Liver (tissue), 9 donors: Measurements from ENCODE around the gene MAP7D1. TPM values are rescaled to one million over a fixed set of nuclear protein-coding genes. Genes with fewer than 3 reads are reported as not detected.
A peak's percentile ranks its signal among the peaks of the same experiment; 100 is the strongest.

ENCODE experiments used
- DNase-seq: peaks from one replicate; pipeline ENCODE4 v3.0.0-alpha.2; 2017; ENCODE audit warnings: low spot score
- H3K27ac ChIP-seq, 2 donors: one replicate each; pipeline ENCODE4 v1.7.0; 2013; ENCODE audit warnings: inconsistent platforms in 2 of 2, low read length in 2 of 2, control low read depth in 1 of 2, low read depth in 1 of 2, mild to moderate bottlenecking in 1 of 2
- H3K27me3 ChIP-seq, 4 donors: one replicate each; pipeline versions ENCODE4 v1.6.1 to v1.7.0; 2013; ENCODE audit warnings: low read length in 3 of 4, inconsistent platforms in 1 of 4, mild to moderate bottlenecking in 1 of 4, moderate library complexity in 1 of 4; ENCODE audit not compliant: control insufficient read depth in 4 of 4, insufficient read depth in 4 of 4
- H3K36me3 ChIP-seq, 4 donors: one replicate each; pipeline versions ENCODE4 v1.6.1 to v1.7.0; 2013; ENCODE audit warnings: low read length in 3 of 4, mild to moderate bottlenecking in 3 of 4, low read depth in 1 of 4, moderate library complexity in 1 of 4; ENCODE audit not compliant: control insufficient read depth in 4 of 4, insufficient read depth in 3 of 4
- H3K4me1 ChIP-seq, 4 donors: one replicate each; pipeline versions ENCODE4 v1.6.1 to v1.7.0; 2013; ENCODE audit warnings: low read length in 3 of 4, mild to moderate bottlenecking in 3 of 4, moderate library complexity in 1 of 4; ENCODE audit not compliant: control insufficient read depth in 4 of 4, insufficient read depth in 4 of 4
- H3K4me3 ChIP-seq, 3 donors: one replicate each; pipeline versions ENCODE4 v1.6.1 to v1.7.0; 2013; ENCODE audit warnings: low read length in 3 of 3, control low read depth in 1 of 3, low read depth in 1 of 3, mild to moderate bottlenecking in 1 of 3
- H3K9ac ChIP-seq, 2 donors: one replicate each; pipeline ENCODE4 v1.7.0; 2013; ENCODE audit warnings: low read length in 2 of 2, mild to moderate bottlenecking in 2 of 2, moderate library complexity in 2 of 2, control low read depth in 1 of 2, low read depth in 1 of 2
- H3K9me3 ChIP-seq, 4 donors: one replicate each; pipeline versions ENCODE4 v1.6.1 to v1.7.0; 2013; ENCODE audit warnings: low read length in 3 of 4; ENCODE audit not compliant: control insufficient read depth in 4 of 4
- FOXA1 ChIP-seq: IDR thresholded peaks from 2 replicates; pipeline ENCODE4 v1.6.1; 2016; ENCODE audit warnings: antibody characterized with exemption
- FOXA2 ChIP-seq: IDR thresholded peaks from 2 replicates; pipeline ENCODE4 v1.6.1; 2016; ENCODE audit warnings: antibody characterized with exemption
- GABPA ChIP-seq, 2 donors: IDR thresholded peaks in 1 of 2; conservative IDR thresholded peaks in 1 of 2; 2 replicates each; pipeline ENCODE4 v1.6.1; 2016; ENCODE audit warnings: antibody characterized with exemption in 2 of 2, mild to moderate bottlenecking in 1 of 2, moderate library complexity in 1 of 2
- HNF4A ChIP-seq, 2 donors: conservative IDR thresholded peaks; 2 replicates each; pipeline ENCODE4 v1.6.1; 2016; ENCODE audit warnings: antibody characterized with exemption in 2 of 2, mild to moderate bottlenecking in 2 of 2
- NR2F2 ChIP-seq: IDR thresholded peaks from 2 replicates; pipeline ENCODE4 v1.6.1; 2016; ENCODE audit warnings: antibody characterized with exemption
- RAD21 ChIP-seq, 2 donors: IDR thresholded peaks; 2 replicates each; pipeline ENCODE4 v1.6.1; 2016; ENCODE audit warnings: antibody characterized with exemption in 2 of 2, mild to moderate bottlenecking in 2 of 2
- RXRA ChIP-seq, 2 donors: IDR thresholded peaks; 2 replicates each; pipeline ENCODE4 v1.6.1; 2017 to 2018; ENCODE audit warnings: antibody characterized with exemption in 2 of 2, mild to moderate bottlenecking in 1 of 2
- SP1 ChIP-seq: IDR thresholded peaks from 2 replicates; pipeline ENCODE4 v1.6.1; 2018; ENCODE audit warnings: antibody characterized with exemption, mild to moderate bottlenecking
- YY1 ChIP-seq: IDR thresholded peaks from 2 replicates; pipeline ENCODE4 v1.6.1; 2016; ENCODE audit warnings: antibody characterized with exemption, mild to moderate bottlenecking
- WGBS: extraction: QIAGEN DNeasy Blood & Tissue Kit; methylation state at CpG from one replicate; pipeline ENCODE4 v1.1.7; 2013; 5-methylcytosine and 5-hydroxymethylcytosine counted together
- polyA plus RNA-seq, 2 donors: library from polyadenylated mRNA; stranded (reverse) in 1 of 2; unstranded in 1 of 2; fragments of 200-250 nt in 1 of 2; fragments of >200 nt in 1 of 2; fragmentation: Nextera tagmentation in 1 of 2; extraction: Ambion mirVana in 1 of 2; gene quantifications; one replicate each; pipeline versions ENCODE4 v1.2.1 to v1.2.3, GENCODE V29; 2013 to 2015
- total RNA-seq, 2 donors: library from RNA; depleted of rRNA; stranded (reverse); fragments of >200 nt; gene quantifications; one replicate each; pipeline ENCODE4 v1.2.3, GENCODE V29; 2014
- TF ChIP-seq, protein P1 (sequence below): fragments of 150-350 bp; IDR thresholded peaks from 2 replicates; pipeline ENCODE4 v1.5.1; 2017; ENCODE audit warnings: improper control_type of control experiment, low read depth, low read length; ENCODE audit not compliant: missing input control
- TF ChIP-seq, protein P2 (sequence below): IDR thresholded peaks from 2 replicates; pipeline ENCODE4 v1.6.1; 2016; ENCODE audit warnings: antibody characterized with exemption
- TF ChIP-seq, protein P3 (sequence below): IDR thresholded peaks from 2 replicates; pipeline ENCODE4 v1.6.1; 2016; ENCODE audit warnings: antibody characterized with exemption
- donor health status: healthy.
- donor health status: healthy.
- donor health status: healthy.
- donor health status: healthy.
- donor health status: healthy.

MAP7D1 gene
- total and polyA plus RNA-seq, 4 donors: 5.6 to 15.1 (median 12.9) TPM

DNA sequence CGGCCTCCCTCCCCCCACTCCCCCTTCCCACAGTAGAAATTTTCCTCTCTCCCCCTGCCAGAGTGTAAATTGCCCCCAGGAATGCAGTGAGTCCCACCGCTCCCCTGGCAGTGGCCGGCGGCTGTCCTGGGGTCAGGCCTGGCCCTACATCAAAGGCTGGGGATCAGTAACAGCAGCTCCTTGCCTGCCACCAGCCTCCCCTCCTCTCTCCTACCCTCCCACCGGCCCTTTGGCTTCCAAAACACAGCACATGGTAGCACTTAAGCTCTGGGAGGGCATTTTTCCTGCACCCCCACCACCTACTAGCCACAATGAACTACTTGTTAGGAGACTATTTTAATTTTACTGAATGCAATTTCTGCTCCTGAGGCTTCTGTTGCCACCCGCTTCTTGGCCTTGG is 21.9 kb upstream of the MAP7D1 start:
- whole genome bisulfite sequencing: 75% methylated on average over 6 of the region's 6 CpGs
- TF ChIP-seq HNF4A (conservative IDR thresholded peaks at IDR 0.05) (no peak), SP1 (no peak), FOXA2 (no peak), RXRA (IDR thresholded peaks at IDR 0.05) (no peak), NR2F2 (no peak), RAD21 (IDR thresholded peaks at IDR 0.05) (no peak), GABPA (IDR thresholded peaks at IDR 0.05 in 1 of 2, conservative IDR thresholded peaks at IDR 0.05 in 1 of 2) (no peak)
- TF ChIP-seq, protein P1, sequence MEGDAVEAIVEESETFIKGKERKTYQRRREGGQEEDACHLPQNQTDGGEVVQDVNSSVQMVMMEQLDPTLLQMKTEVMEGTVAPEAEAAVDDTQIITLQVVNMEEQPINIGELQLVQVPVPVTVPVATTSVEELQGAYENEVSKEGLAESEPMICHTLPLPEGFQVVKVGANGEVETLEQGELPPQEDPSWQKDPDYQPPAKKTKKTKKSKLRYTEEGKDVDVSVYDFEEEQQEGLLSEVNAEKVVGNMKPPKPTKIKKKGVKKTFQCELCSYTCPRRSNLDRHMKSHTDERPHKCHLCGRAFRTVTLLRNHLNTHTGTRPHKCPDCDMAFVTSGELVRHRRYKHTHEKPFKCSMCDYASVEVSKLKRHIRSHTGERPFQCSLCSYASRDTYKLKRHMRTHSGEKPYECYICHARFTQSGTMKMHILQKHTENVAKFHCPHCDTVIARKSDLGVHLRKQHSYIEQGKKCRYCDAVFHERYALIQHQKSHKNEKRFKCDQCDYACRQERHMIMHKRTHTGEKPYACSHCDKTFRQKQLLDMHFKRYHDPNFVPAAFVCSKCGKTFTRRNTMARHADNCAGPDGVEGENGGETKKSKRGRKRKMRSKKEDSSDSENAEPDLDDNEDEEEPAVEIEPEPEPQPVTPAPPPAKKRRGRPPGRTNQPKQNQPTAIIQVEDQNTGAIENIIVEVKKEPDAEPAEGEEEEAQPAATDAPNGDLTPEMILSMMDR: no peak
- TF ChIP-seq, protein P2, sequence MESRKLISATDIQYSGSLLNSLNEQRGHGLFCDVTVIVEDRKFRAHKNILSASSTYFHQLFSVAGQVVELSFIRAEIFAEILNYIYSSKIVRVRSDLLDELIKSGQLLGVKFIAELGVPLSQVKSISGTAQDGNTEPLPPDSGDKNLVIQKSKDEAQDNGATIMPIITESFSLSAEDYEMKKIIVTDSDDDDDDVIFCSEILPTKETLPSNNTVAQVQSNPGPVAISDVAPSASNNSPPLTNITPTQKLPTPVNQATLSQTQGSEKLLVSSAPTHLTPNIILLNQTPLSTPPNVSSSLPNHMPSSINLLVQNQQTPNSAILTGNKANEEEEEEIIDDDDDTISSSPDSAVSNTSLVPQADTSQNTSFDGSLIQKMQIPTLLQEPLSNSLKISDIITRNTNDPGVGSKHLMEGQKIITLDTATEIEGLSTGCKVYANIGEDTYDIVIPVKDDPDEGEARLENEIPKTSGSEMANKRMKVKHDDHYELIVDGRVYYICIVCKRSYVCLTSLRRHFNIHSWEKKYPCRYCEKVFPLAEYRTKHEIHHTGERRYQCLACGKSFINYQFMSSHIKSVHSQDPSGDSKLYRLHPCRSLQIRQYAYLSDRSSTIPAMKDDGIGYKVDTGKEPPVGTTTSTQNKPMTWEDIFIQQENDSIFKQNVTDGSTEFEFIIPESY: no peak
- no peak overlapping the region for H3K27ac ChIP-seq
- DNase-seq: no peak
- no peak overlapping the region for H3K9ac ChIP-seq
- H3K9me3 ChIP-seq: no peaks in the 10 kb centered on the region
- H3K4me3 ChIP-seq: no peak overlapping the region
- no peaks in the 10 kb centered on the region for H3K4me1 ChIP-seq
- no peaks in the 10 kb centered on the region for H3K27me3 ChIP-seq
- H3K36me3 ChIP-seq: peaks cover 4 to 24% (median 18%) of the 10 kb centered on the region in 4 donors

DNA sequence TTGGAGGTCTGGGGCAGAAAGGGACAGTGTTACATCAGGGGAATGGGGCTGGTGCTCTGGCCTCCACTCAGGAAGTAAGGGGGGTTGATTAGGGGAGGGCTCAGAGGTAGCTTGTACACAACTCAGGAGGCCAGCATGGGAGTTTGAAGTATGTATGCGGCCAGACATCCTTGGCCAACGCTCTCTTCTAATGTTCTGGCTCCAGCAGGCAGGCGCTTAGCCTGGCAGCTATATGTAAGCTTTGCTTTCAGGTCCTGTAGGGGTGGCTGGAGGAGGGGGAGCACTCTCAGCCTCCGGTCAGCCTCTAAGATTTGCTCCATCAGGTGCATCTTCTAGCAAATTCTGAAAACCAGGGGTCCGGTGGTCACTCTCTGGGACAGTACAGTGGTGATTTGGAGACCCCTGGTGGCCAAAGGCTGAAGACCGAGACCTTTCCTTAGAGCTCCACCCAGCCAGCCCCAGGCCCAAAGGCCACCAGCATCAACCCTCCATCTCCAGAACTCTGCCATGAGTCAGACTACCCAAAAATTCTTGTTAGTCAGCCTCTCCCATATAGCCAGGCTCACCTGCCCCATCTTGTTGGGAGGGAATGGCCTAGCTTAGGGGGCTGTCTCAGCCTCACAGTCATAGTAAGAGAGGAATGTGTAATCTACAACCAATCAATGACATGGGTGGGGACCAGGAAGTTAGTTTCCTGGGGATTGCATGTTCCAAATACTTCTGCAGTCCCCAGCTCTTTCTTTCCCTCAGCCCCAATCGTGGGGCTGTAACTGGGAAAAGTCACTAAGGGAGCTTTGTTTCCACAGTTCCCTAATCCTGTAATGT is 21.2 kb upstream of the MAP7D1 start:
- WGBS: 69% methylated on average over 7 of the region's 7 CpGs
- Histone ChIP-seq H3K27me3 (no peaks in the 10 kb centered on the region), H3K4me3 (no peak overlapping the region), H3K9ac (no peak overlapping the region), H3K4me1 (no peaks in the 10 kb centered on the region), H3K27ac (no peak overlapping the region), H3K36me3 (peaks cover 4 to 28% (median 22%) of the 10 kb centered on the region in 4 donors), H3K9me3 (no peaks in the 10 kb centered on the region)
- TF ChIP-seq FOXA1 (no peak), YY1 (no peak), RAD21 (IDR thresholded peaks at IDR 0.05) (peak; percentile 62 to 74)
- TF ChIP-seq, protein P1: peak; percentile 41
- peak; percentile 67 for DNase-seq

DNA sequence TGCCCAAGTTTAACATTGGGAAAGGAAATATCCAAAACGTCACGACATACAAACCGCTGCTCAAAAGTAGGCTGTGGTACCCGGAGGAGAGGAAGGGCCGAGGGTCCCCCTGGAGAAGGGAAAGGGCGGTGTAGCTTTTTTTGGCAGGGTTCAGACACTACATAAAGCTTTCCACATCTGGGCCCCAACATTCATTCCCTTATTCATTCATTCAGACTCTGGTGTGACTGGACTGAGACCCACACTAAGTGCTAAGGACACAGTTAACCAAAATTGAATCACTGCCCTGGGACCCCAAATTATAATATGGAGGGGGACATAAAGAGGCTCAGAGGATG is 20.7 kb upstream of the MAP7D1 start:
- Histone ChIP-seq H3K9ac (no peak overlapping the region), H3K9me3 (no peaks in the 10 kb centered on the region), H3K27ac (no peak overlapping the region), H3K4me3 (no peak overlapping the region), H3K36me3 (peaks cover 4 to 33% (median 25%) of the 10 kb centered on the region in 4 donors), H3K4me1 (no peaks in the 10 kb centered on the region), H3K27me3 (no peaks in the 10 kb centered on the region)
- TF ChIP-seq SP1: no peak
- TF ChIP-seq, protein P3, sequence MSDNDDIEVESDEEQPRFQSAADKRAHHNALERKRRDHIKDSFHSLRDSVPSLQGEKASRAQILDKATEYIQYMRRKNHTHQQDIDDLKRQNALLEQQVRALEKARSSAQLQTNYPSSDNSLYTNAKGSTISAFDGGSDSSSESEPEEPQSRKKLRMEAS: no peak
- no peak for DNase-seq
- 80% methylated on average over 6 of the region's 6 CpGs for WGBS
